MCF 10A (cell line): ENCODE results near the gene TFEC. TPM values are rescaled to one million over a fixed set of nuclear protein-coding genes. Genes with fewer than 3 reads are reported as not detected.
"Not testable (repeated sequence)": the region's sequence is repeated elsewhere in the genome, so short reads cannot be mapped to it uniquely, and the experiment has no call there.

Experiments
- BruUV-seq: library from RNA; stranded (reverse); fragments of 400-500 nt; replicated peaks from 2 replicates; lab custom pipeline; 2021; lab: Mats Ljungman, UMichigan
- CTCF ChIA-PET: fragments of 300-600 bp; sonication (Branson Sonifier 250); formaldehyde crosslinking; extraction: SDS; loops from one replicate; lab custom pipeline; 2021; ENCODE audit warnings: antibody characterized with exemption, inconsistent platforms; lab: Yijun Ruan, JAX
- POLR2A ChIA-PET: fragments of 300-600, 350-650 bp; sonication (Branson Sonifier 250); formaldehyde crosslinking; extraction: SDS; loops from one replicate; lab custom pipeline; 2020; ENCODE audit warnings: antibody characterized with exemption, inconsistent platforms; lab: Yijun Ruan, JAX
- DNase-seq: peaks from one replicate; pipeline ENCODE4 v3.0.0-alpha.2; 2018; ENCODE audit not compliant: unreplicated experiment
- H3K27ac Mint-ChIP-seq: one replicate; pipeline ENCODE4 v1.8.0; 2022; ENCODE audit warnings: mild to moderate bottlenecking, low read depth, mixed read lengths; ENCODE audit not compliant: unreplicated experiment
- H3K27me3 Mint-ChIP-seq: one replicate; pipeline ENCODE4 v1.8.0; 2022; ENCODE audit warnings: mixed read lengths; ENCODE audit not compliant: insufficient read depth, unreplicated experiment
- H3K36me3 Mint-ChIP-seq: one replicate; pipeline ENCODE4 v1.8.0; 2022; ENCODE audit warnings: mild to moderate bottlenecking, moderate library complexity, mixed read lengths; ENCODE audit not compliant: insufficient read depth, unreplicated experiment
- H3K4me1 Mint-ChIP-seq: one replicate; pipeline ENCODE4 v1.8.0; 2022; ENCODE audit warnings: mixed read lengths; ENCODE audit not compliant: insufficient read depth, unreplicated experiment
- H3K4me3 Mint-ChIP-seq: one replicate; pipeline ENCODE4 v1.8.0; 2022; ENCODE audit warnings: mild to moderate bottlenecking, moderate library complexity, mixed read lengths; ENCODE audit not compliant: unreplicated experiment
- H3K9me3 Mint-ChIP-seq: one replicate; pipeline ENCODE4 v1.8.0; 2022; ENCODE audit warnings: mixed read lengths; ENCODE audit not compliant: unreplicated experiment
- CTCF ChIP-seq: fragments of 200-600 bp; IDR thresholded peaks from one replicate; pipeline ENCODE4 v1.8.0; 2022; ENCODE audit warnings: antibody characterized with exemption, mild to moderate bottlenecking; ENCODE audit not compliant: unreplicated experiment
- intact Hi-C: fragments of 100-400 bp; cut with micrococcal nuclease; formaldehyde crosslinking; loops from 2 replicates; pipeline ENCODE4 v1.14.1; 2022
- total RNA-seq: library from RNA; stranded (reverse); gene quantifications from 2 replicates; pipeline ENCODE4 v1.2.3, GENCODE V29; 2022

The TFEC gene
- total RNA-seq, 1 experiment from 2014 or later: not detected

GRCh38 chr7:116064179-116064578 is 33.6 kb upstream of the TFEC start:
- Mint-ChIP-seq H3K4me1 (no peaks in the 10 kb centered on the region), H3K9me3 (no peaks in the 10 kb centered on the region), H3K27me3 (peaks cover 100% of the 10 kb centered on the region), H3K36me3 (no peaks in the 10 kb centered on the region), H3K27ac (no peak overlapping the region), H3K4me3 (no peak overlapping the region)
- DNase-seq: no peak
- BruUV-seq: no TSS peak
- TF ChIP-seq CTCF: no peak
- intact Hi-C loops: no loop called here
- CTCF ChIA-PET: interaction anchor here (0.6 kb wide), 1 partner anchor 78 kb away, joined by 3 read pairs; no protein-coding TSS in a partner anchor
- POLR2A ChIA-PET: no interaction called here

- TF ChIP-seq CTCF: no peak
- DNase-seq: no peak
- ChIA-PET CTCF (no interaction called here), POLR2A (interaction anchor here (0.7 kb wide), 1 partner anchor 39 kb away, joined by 4 read pairs; no protein-coding TSS in a partner anchor)
- intact Hi-C loops: no loop called here
- no peaks in the 10 kb centered on the region for H3K36me3 Mint-ChIP-seq
- no TSS peak for BruUV-seq
- H3K27me3 Mint-ChIP-seq: peaks cover 100% of the 10 kb centered on the region
- H3K4me1 Mint-ChIP-seq: no peaks in the 10 kb centered on the region
- no peak overlapping the region for H3K4me3 Mint-ChIP-seq
- H3K27ac Mint-ChIP-seq: no peak overlapping the region
- H3K9me3 Mint-ChIP-seq: no peaks in the 10 kb centered on the region
These were observed 32.1 kb upstream of the TFEC start for GRCh38 chr7:116062666-116063065.

- no peak for TF ChIP-seq CTCF
- ChIA-PET POLR2A (no interaction called here), CTCF (no interaction called here)
- DNase-seq: no peak
- no peak overlapping the region for H3K27ac Mint-ChIP-seq
- no peaks in the 10 kb centered on the region for H3K36me3 Mint-ChIP-seq
- no peaks in the 10 kb centered on the region for H3K9me3 Mint-ChIP-seq
- no TSS peak for BruUV-seq
- H3K4me1 Mint-ChIP-seq: no peaks in the 10 kb centered on the region
- H3K4me3 Mint-ChIP-seq: no peak overlapping the region
- peaks cover 86% of the 10 kb centered on the region for H3K27me3 Mint-ChIP-seq
- intact Hi-C loops: no loop called here
These were observed 21.4 kb upstream of the TFEC start for GRCh38 chr7:116052006-116052405.

- BruUV-seq, H3K4me3 Mint-ChIP-seq, DNase-seq, intact Hi-C loops, CTCF ChIA-PET, POLR2A ChIA-PET, H3K4me1 Mint-ChIP-seq, H3K36me3 Mint-ChIP-seq, H3K9me3 Mint-ChIP-seq, H3K27ac Mint-ChIP-seq: not testable (repeated sequence)
- peaks cover 82% of the 10 kb centered on the region for H3K27me3 Mint-ChIP-seq
These were observed 16.7 kb upstream of the TFEC start for GRCh38 chr7:116047261-116047660.

- no peak overlapping the region for H3K27ac Mint-ChIP-seq
- CTCF ChIA-PET: no interaction called here
- intact Hi-C loops: no loop called here
- H3K4me3 Mint-ChIP-seq: no peak overlapping the region
- no peak for DNase-seq
- POLR2A ChIA-PET: no interaction called here
- BruUV-seq: no TSS peak
- H3K27me3 Mint-ChIP-seq: peaks cover 90% of the 10 kb centered on the region
- TF ChIP-seq CTCF: no peak
- H3K4me1 Mint-ChIP-seq: no peaks in the 10 kb centered on the region
- no peaks in the 10 kb centered on the region for H3K36me3 Mint-ChIP-seq
- no peaks in the 10 kb centered on the region for H3K9me3 Mint-ChIP-seq
These were observed 15.0 kb upstream of the TFEC start for GRCh38 chr7:116045532-116045931.
